Ishikawa (cell line): ENCODE data around the gene C16orf89.

Experiments
- CEBPB ChIP-seq: IDR thresholded peaks from 2 replicates; pipeline ENCODE4 v1.6.1; 2012
- CREB1 ChIP-seq: IDR thresholded peaks from 2 replicates; pipeline ENCODE4 v1.6.1; 2012; ENCODE audit warnings: low read depth
- EGR1 ChIP-seq: IDR thresholded peaks from 2 replicates; pipeline ENCODE4 v1.6.1; 2012
- EP300 ChIP-seq: IDR thresholded peaks from 2 replicates; pipeline ENCODE4 v1.6.1; 2012; ENCODE audit warnings: borderline replicate concordance
- FOXM1 ChIP-seq: IDR thresholded peaks from 2 replicates; pipeline ENCODE4 v1.6.1; 2012; ENCODE audit warnings: low read depth, borderline replicate concordance
- MAX ChIP-seq: IDR thresholded peaks from 2 replicates; pipeline ENCODE4 v1.6.1; 2012
- NFIC ChIP-seq: IDR thresholded peaks from 2 replicates; pipeline ENCODE4 v1.6.1; 2012
- RAD21 ChIP-seq: IDR thresholded peaks from 2 replicates; pipeline ENCODE4 v1.6.1; 2012; ENCODE audit warnings: low read depth
- REST ChIP-seq: IDR thresholded peaks from 2 replicates; pipeline ENCODE4 v1.6.1; 2012; ENCODE audit warnings: low read depth, mild to moderate bottlenecking
- TAF1 ChIP-seq: IDR thresholded peaks from 2 replicates; pipeline ENCODE4 v1.6.1; 2012; ENCODE audit warnings: low read depth, mild to moderate bottlenecking
- TCF12 ChIP-seq: IDR thresholded peaks from 2 replicates; pipeline ENCODE4 v1.6.1; 2012; ENCODE audit warnings: low read depth
- TEAD4 ChIP-seq: IDR thresholded peaks from 2 replicates; pipeline ENCODE4 v1.6.1; 2012
- USF1 ChIP-seq: IDR thresholded peaks from 2 replicates; pipeline ENCODE4 v1.6.1; 2012
- YY1 ChIP-seq: IDR thresholded peaks from 2 replicates; pipeline ENCODE4 v1.6.1; 2012; ENCODE audit warnings: low read depth
- ZBTB7A ChIP-seq: IDR thresholded peaks from 2 replicates; pipeline ENCODE4 v1.6.1; 2012; ENCODE audit warnings: low read depth

The C16orf89 gene

GRCh38 chr16:5069854-5070253, 4.1 kb upstream of the C16orf89 start:
- TF ChIP-seq FOXM1 (no peak), CREB1 (no peak), CEBPB (no peak)

GRCh38 chr16:5069048-5069447, 3.3 kb upstream of the C16orf89 start:
- TF ChIP-seq EGR1 (no peak), REST (no peak), EP300 (no peak), CREB1 (no peak), NFIC (no peak), TCF12 (no peak), FOXM1 (no peak), RAD21 (no peak), CEBPB (no peak), USF1 (no peak), TAF1 (no peak), MAX (no peak), TEAD4 (no peak), ZBTB7A (no peak), YY1 (no peak)

- TF ChIP-seq RAD21 = no peak
- no peak for TF ChIP-seq YY1
- no peak for TF ChIP-seq EGR1
- TF ChIP-seq FOXM1 = no peak
- no peak for TF ChIP-seq ZBTB7A
- no peak for TF ChIP-seq MAX
- no peak for TF ChIP-seq REST
- no peak for TF ChIP-seq CEBPB
- no peak for TF ChIP-seq CREB1
- TF ChIP-seq EP300 = no peak
- no peak for TF ChIP-seq TAF1
- no peak for TF ChIP-seq NFIC
Measured at GRCh38 chr16:5066511-5066910, 755 bp upstream of the C16orf89 start.

GRCh38 chr16:5065326-5065725, 430 bp downstream of the C16orf89 start:
- TF ChIP-seq CEBPB (peak; percentile 49; the same call in 1 of the 2 replicates), RAD21 (no peak), MAX (no peak)

- TF ChIP-seq CREB1 = no peak
- no peak for TF ChIP-seq TAF1
- TF ChIP-seq RAD21 = no peak
- TF ChIP-seq FOXM1 = no peak
- TF ChIP-seq REST = no peak
- TF ChIP-seq CEBPB = no peak
- TF ChIP-seq YY1 = no peak
Measured at GRCh38 chr16:5064915-5065314, 841 bp downstream of the C16orf89 start.
